Measurements from ENCODE around the gene XRCC3.
"Not testable (repeated sequence)": the region's sequence is repeated elsewhere in the genome, so short reads cannot be mapped to it uniquely, and the experiment has no call there.

XRCC3 gene

GRCh38 chr14:103662029-103662428, 53.2 kb downstream of the XRCC3 start:
- FAIRE-seq: no peak

GRCh38 chr14:103659631-103660030, 55.6 kb downstream of the XRCC3 start:
- no peak for FAIRE-seq

- no peak for FAIRE-seq
Measured at GRCh38 chr14:103657471-103657870, 57.8 kb downstream of the XRCC3 start.

GRCh38 chr14:103656756-103657133, 58.5 kb downstream of the XRCC3 start:
- no peak for FAIRE-seq

GRCh38 chr14:103656031-103656755, 59.1 kb downstream of the XRCC3 start:
- FAIRE-seq: no peak

- no peak for FAIRE-seq
Measured at GRCh38 chr14:103654619-103655018, 60.6 kb downstream of the XRCC3 start.

- FAIRE-seq: no peak
Measured at GRCh38 chr14:103653805-103654204, 61.4 kb downstream of the XRCC3 start.

- FAIRE-seq: not testable (repeated sequence)
Measured at GRCh38 chr14:103653336-103653735, 61.9 kb downstream of the XRCC3 start.

GRCh38 chr14:103652806-103653205, 62.4 kb downstream of the XRCC3 start:
- FAIRE-seq: no peak

- no peak for FAIRE-seq
Measured at GRCh38 chr14:103651585-103651984, 63.7 kb downstream of the XRCC3 start.

- no peak for FAIRE-seq
Measured at GRCh38 chr14:103650213-103650612, 65.0 kb downstream of the XRCC3 start.

- FAIRE-seq: no peak
Measured at GRCh38 chr14:103649001-103649400, 66.2 kb downstream of the XRCC3 start.

All from colon (tissue), 2 donors.